GM20000 (cell line): ENCODE results near the gene PHLPP1.

Experiments used
- DNase-seq: peaks from one replicate; pipeline ENCODE4 v3.0.0; 2012; ENCODE audit warnings: low spot score
- CTCF ChIP-seq: IDR thresholded peaks from 2 replicates; pipeline ENCODE4 v1.5.1; 2012; ENCODE audit warnings: mild to moderate bottlenecking, control low read depth; ENCODE audit errors: extremely low read depth, missing control alignments

PHLPP1 gene

GRCh38 chr18:62745089-62745751 lies 29.9 kb downstream of the PHLPP1 start:
- no peak for DNase-seq
- no peak for TF ChIP-seq CTCF

GRCh38 chr18:62749389-62749788 lies 34.0 kb downstream of the PHLPP1 start:
- no peak for DNase-seq
- TF ChIP-seq CTCF = no peak

- DNase-seq = no peak
- no peak for TF ChIP-seq CTCF
These were observed 36.0 kb downstream of the PHLPP1 start for GRCh38 chr18:62751341-62751821.

- no peak for DNase-seq
- no peak for TF ChIP-seq CTCF
These were observed 36.6 kb downstream of the PHLPP1 start for GRCh38 chr18:62751977-62752376.

GRCh38 chr18:62754026-62754425 lies 38.7 kb downstream of the PHLPP1 start:
- TF ChIP-seq CTCF = no peak
- no peak for DNase-seq

- DNase-seq = no peak
- TF ChIP-seq CTCF = no peak
These were observed 40.1 kb downstream of the PHLPP1 start for GRCh38 chr18:62755454-62755853.

GRCh38 chr18:62755946-62756345 lies 40.6 kb downstream of the PHLPP1 start:
- no peak for TF ChIP-seq CTCF
- no peak for DNase-seq
